GM12878 (cell line): ENCODE results near the gene PTPRD. TPM values are rescaled to one million over a fixed set of nuclear protein-coding genes. Genes with fewer than 3 reads are reported as not detected.

Experiments
- ATAC-seq: fragments of 200-7000 bp; cut with Tn5 transposase; 3 replicates; pipeline ENCODE4 v1.9.1; 2020; ENCODE audit warnings: mild to moderate bottlenecking, moderate library complexity
- BruUV-seq: library from RNA; stranded (reverse); fragments of 400-500 nt; replicated peaks from 2 replicates; lab custom pipeline; 2021; lab: Mats Ljungman, UMichigan
- CTCF ChIA-PET: fragments of 300-600 bp; sonication (Branson Sonifier 250); formaldehyde crosslinking; extraction: SDS; loops from one replicate; lab custom pipeline; 2021; ENCODE audit warnings: inconsistent platforms; lab: Yijun Ruan, JAX
- POLR2A ChIA-PET: fragments of 350-600 bp; formaldehyde crosslinking; extraction: SDS; loops from one replicate; lab custom pipeline; 2021; ENCODE audit warnings: inconsistent platforms; lab: Charles Lee
- RAD21 ChIA-PET: fragments of 300-600 bp; sonication (Branson Sonifier 250); formaldehyde crosslinking; loops from one replicate; lab custom pipeline; 2023; ENCODE audit warnings: antibody characterized with exemption; ENCODE audit not compliant: unreplicated experiment; lab: Charles Lee
- SMC1A ChIA-PET: fragments of 300-600 bp; sonication (Branson Sonifier 250); formaldehyde crosslinking; loops from one replicate; lab custom pipeline; 2023; ENCODE audit not compliant: unreplicated experiment, uncharacterized antibody; lab: Charles Lee
- DNase-seq: peaks from one replicate; pipeline ENCODE4 v3.0.0-alpha.2; 2011; ENCODE audit warnings: low read depth, low spot score
- FAIRE-seq: peaks from 3 replicates; lab custom pipeline; 2011; peaks lifted over from hg19 to GRCh38; lab: Jason Lieb, UNC
- H2AFZ ChIP-seq: 2 replicates; pipeline ENCODE4 v1.6.0; 2011; ENCODE audit warnings: low read depth, low read length, control low read depth; ENCODE audit not compliant: control insufficient read depth
- H3K27ac ChIP-seq: 2 replicates; pipeline ENCODE4 v1.5.1; 2011; ENCODE audit warnings: control low read depth; ENCODE audit not compliant: control insufficient read depth, insufficient read depth
- H3K27me3 ChIP-seq, 2 experiments: replicated peaks in 1 of 2; 2 replicates each; pipeline versions ENCODE4 v1.6.0 to v1.6.1; 2011; ENCODE audit warnings: low read length in 1 of 2; ENCODE audit not compliant: control insufficient read depth in 2 of 2, insufficient read depth in 2 of 2
- H3K36me3 ChIP-seq, 2 experiments: 2 replicates each; pipeline ENCODE4 v1.5.1; 2011; ENCODE audit warnings: low read length in 1 of 2; ENCODE audit not compliant: control insufficient read depth in 2 of 2, insufficient read depth in 2 of 2
- H3K4me1 ChIP-seq: 2 replicates; pipeline ENCODE4 v1.6.1; 2011; ENCODE audit warnings: mild to moderate bottlenecking, low read length, moderate library complexity, mixed read lengths; ENCODE audit not compliant: control insufficient read depth, insufficient read depth
- H3K4me2 ChIP-seq: 2 replicates; pipeline ENCODE4 v1.6.0; 2011; ENCODE audit warnings: control low read depth; ENCODE audit not compliant: control insufficient read depth, insufficient read depth
- H3K4me3 ChIP-seq: fragments of 200-600 bp; sonication (generic); 2 replicates; pipeline ENCODE4 v1.5.1; 2016
- H3K79me2 ChIP-seq: 2 replicates; pipeline ENCODE4 v1.6.0; 2011; ENCODE audit warnings: low read length; ENCODE audit not compliant: control insufficient read depth, insufficient read depth
- H3K9ac ChIP-seq: 2 replicates; pipeline ENCODE4 v1.8.0; 2011; ENCODE audit warnings: low read length, control low read depth, mixed read lengths; ENCODE audit not compliant: control insufficient read depth, insufficient read depth
- H3K9me3 ChIP-seq: replicated peaks from 3 replicates; pipeline ENCODE4 v1.5.1; 2011; ENCODE audit warnings: mild to moderate bottlenecking, low read length; ENCODE audit not compliant: control insufficient read depth, insufficient read depth
- H4K20me1 ChIP-seq: 2 replicates; pipeline ENCODE4 v1.6.0; 2011; ENCODE audit not compliant: control insufficient read depth, insufficient read depth
- ATF3 ChIP-seq: IDR thresholded peaks from 2 replicates; pipeline ENCODE4 v1.6.1; 2011; ENCODE audit warnings: low read depth, mild to moderate bottlenecking, low read length, moderate library complexity, borderline replicate concordance; ENCODE audit errors: extremely low read depth
- CUX1 ChIP-seq: IDR thresholded peaks from 2 replicates; pipeline ENCODE4 v1.6.1; 2012; ENCODE audit warnings: improper control_type of control experiment, low read depth, low read length; ENCODE audit not compliant: insufficient replicate concordance
- E4F1 ChIP-seq: fragments of 450-650 bp; IDR thresholded peaks from 2 replicates; pipeline ENCODE4 v1.6.1; 2018; ENCODE audit warnings: borderline replicate concordance, mild to moderate bottlenecking; ENCODE audit not compliant: partially characterized antibody
- EED ChIP-seq: sonication (generic); IDR thresholded peaks from 2 replicates; pipeline ENCODE4 v1.6.1; 2016; ENCODE audit warnings: antibody characterized with exemption, low read depth
- EP300 ChIP-seq, 2 experiments: fragments of 150-350 bp in 1 of 2; IDR thresholded peaks; 2 replicates each; pipeline ENCODE4 v1.6.1; 2011 to 2012; ENCODE audit warnings: low read depth in 2 of 2, low read length in 2 of 2, borderline replicate concordance in 1 of 2, improper control_type of control experiment in 1 of 2, inconsistent platforms in 1 of 2; ENCODE audit not compliant: control insufficient read depth in 1 of 2
- MAX ChIP-seq: IDR thresholded peaks from 2 replicates; pipeline ENCODE4 v1.6.1; 2012; ENCODE audit warnings: low read depth, low read length, improper control_type of control experiment
- MYB ChIP-seq: fragments of 150-350 bp; IDR thresholded peaks from 2 replicates; pipeline ENCODE4 v1.6.1; 2014; ENCODE audit warnings: mild to moderate bottlenecking, low read depth, low read length, borderline replicate concordance
- NR2C1 ChIP-seq: fragments of 450-650 bp; IDR thresholded peaks from 2 replicates; pipeline ENCODE4 v1.6.1; 2017; ENCODE audit warnings: antibody characterized with exemption, mild to moderate bottlenecking, moderate library complexity
- PAX8 ChIP-seq: fragments of 450-650 bp; IDR thresholded peaks from 2 replicates; pipeline ENCODE4 v1.6.1; 2017; ENCODE audit warnings: mild to moderate bottlenecking, moderate library complexity
- SIN3A ChIP-seq: IDR thresholded peaks from 2 replicates; pipeline ENCODE4 v1.6.1; 2012; ENCODE audit warnings: low read depth, low read length, improper control_type of control experiment
- TARDBP ChIP-seq: IDR thresholded peaks from 2 replicates; pipeline ENCODE4 v1.6.1; 2016; ENCODE audit warnings: borderline replicate concordance
- TCF12 ChIP-seq: IDR thresholded peaks from 2 replicates; pipeline ENCODE4 v1.6.1; 2011; ENCODE audit warnings: low read depth, mild to moderate bottlenecking, low read length
- in situ Hi-C: fragments of 300-500 bp; cut with MboI; formaldehyde crosslinking; loops from 9 replicates; pipeline ENCODE4 v1.14.3; 2018; ENCODE audit warnings: mixed read lengths
- intact Hi-C: fragments of 100-400 bp; cut with micrococcal nuclease; formaldehyde crosslinking; loops from one replicate; pipeline ENCODE4 v1.14.2; 2022; ENCODE audit not compliant: unreplicated experiment
- polyA plus RNA-seq, 11 experiments: library from polyadenylated mRNA; depleted of rRNA in 4 of 11; unstranded in 6 of 11; stranded (reverse) in 5 of 11; fragments of >200 nt; fragmentation: Nextera tagmentation in 4 of 11; fragmentation: Illumina TruSeq in 1 of 11; extraction: Ambion mirVana in 4 of 11; extraction: Trizol in 1 of 11; gene quantifications; 1 replicate in 1 of 11; 2 replicates in 10 of 11; pipeline versions ENCODE4 v1.2.1 to v1.2.3, GENCODE V29; 2011 to 2016; ENCODE audit warnings: inconsistent platforms in 2 of 11, missing spikeins in 2 of 11, low read depth in 1 of 11
- total RNA-seq, 4 experiments: library from RNA; depleted of rRNA in 3 of 4; stranded (reverse); fragments of >200 nt in 3 of 4; fragmentation: Illumina TruSeq in 1 of 4; extraction: Trizol in 1 of 4; gene quantifications; 2 replicates each; pipeline versions ENCODE4 v1.2.1 to v1.2.3, GENCODE V29; 2013 to 2021

The PTPRD gene
- total and polyA plus RNA-seq, 10 of the 15 experiments (the other 5 are each of a cell fraction or from before 2014, with no cell fraction given): under 0.01 to 0.05 (median 0.01) TPM; not detected in 7

- TF ChIP-seq CUX1: no peak
- no peak for TF ChIP-seq PAX8
Measured at GRCh38 chr9:8799615-8800014, 1813.2 kb downstream of the PTPRD start (continued).

- FAIRE-seq (no peak), DNase-seq (no peak), ATAC-seq (no peak)
- H3K27ac ChIP-seq: no peak overlapping the region
- ChIA-PET SMC1A (no interaction called here), POLR2A (no interaction called here), CTCF (no interaction called here), RAD21 (no interaction called here)
- BruUV-seq: no TSS peak
- H4K20me1 ChIP-seq: no peaks in the 10 kb centered on the region
- H2AFZ ChIP-seq: no peak overlapping the region
- in situ Hi-C loops: no loop called here
- H3K36me3 ChIP-seq: no peaks in the 10 kb centered on the region
- H3K4me1 ChIP-seq: no peaks in the 10 kb centered on the region
- H3K4me2 ChIP-seq: no peak overlapping the region
- no peaks in the 10 kb centered on the region for H3K9me3 ChIP-seq
- no peaks in the 10 kb centered on the region for H3K27me3 ChIP-seq
- no peak overlapping the region for H3K9ac ChIP-seq
- intact Hi-C loops: no loop called here
- H3K4me3 ChIP-seq: no peak overlapping the region
- H3K79me2 ChIP-seq: no peaks in the 10 kb centered on the region
- TF ChIP-seq E4F1: no peak
- TF ChIP-seq ATF3: no peak
- no peak for TF ChIP-seq MYB
- no peak for TF ChIP-seq EED
- TF ChIP-seq SIN3A: no peak
- no peak for TF ChIP-seq TCF12
- TF ChIP-seq NR2C1: no peak
- TF ChIP-seq EP300 (IDR thresholded peaks at IDR 0.05; ENCODE audit: borderline replicate concordance in 1 of 2, control insufficient read depth in 1 of 2, low read depth in 2 of 2, low read length in 2 of 2): no peak
- TF ChIP-seq TARDBP: no peak
- TF ChIP-seq MAX: no peak
Measured at GRCh38 chr9:8799206-8799605, 1813.6 kb downstream of the PTPRD start.
